Smooth muscle cell (in vitro differentiated cells): ENCODE data around the gene TIE1. TPM values are rescaled to one million over a fixed set of nuclear protein-coding genes. Genes with fewer than 3 reads are reported as not detected.

Experiments used
- DNase-seq: peaks from one replicate; lab custom pipeline; 2025; ENCODE audit not compliant: unreplicated experiment; lab: John Stamatoyannopoulos, UW
- H2AFZ ChIP-seq: fragments of 200-600 bp; sonication (generic); 2 replicates; pipeline ENCODE4 v1.6.0; 2016; ENCODE audit warnings: antibody characterized with exemption, low read depth, mild to moderate bottlenecking
- H3F3A ChIP-seq: fragments of 200-600 bp; sonication (generic); 2 replicates; pipeline ENCODE4 v1.6.0; 2017; ENCODE audit warnings: antibody characterized with exemption, low read depth
- H3K27ac ChIP-seq: fragments of 200-600 bp; sonication (generic); 2 replicates; pipeline ENCODE4 v1.5.1; 2016; ENCODE audit warnings: low read depth, mild to moderate bottlenecking
- H3K27me3 ChIP-seq: fragments of 200-600 bp; sonication (generic); 2 replicates; pipeline ENCODE4 v1.6.1; 2016; ENCODE audit warnings: low read depth, mild to moderate bottlenecking
- H3K36me3 ChIP-seq: fragments of 200-600 bp; sonication (generic); 2 replicates; pipeline ENCODE4 v1.5.1; 2016; ENCODE audit warnings: low read depth
- H3K4me1 ChIP-seq: fragments of 200-600 bp; sonication (generic); 2 replicates; pipeline ENCODE4 v1.5.1; 2016; ENCODE audit warnings: low read depth
- H3K4me2 ChIP-seq: fragments of 200-600 bp; sonication (generic); 2 replicates; pipeline ENCODE4 v1.6.0; 2016; ENCODE audit warnings: mild to moderate bottlenecking
- H3K4me3 ChIP-seq: fragments of 200-600 bp; sonication (generic); 2 replicates; pipeline ENCODE4 v1.5.1; 2016; ENCODE audit warnings: mild to moderate bottlenecking
- H3K79me2 ChIP-seq: fragments of 200-600 bp; sonication (generic); 2 replicates; pipeline ENCODE4 v1.6.0; 2016; ENCODE audit warnings: low read depth, mild to moderate bottlenecking
- H3K9ac ChIP-seq: fragments of 200-600 bp; sonication (generic); 2 replicates; pipeline ENCODE4 v1.6.0; 2016; ENCODE audit warnings: low read depth
- H3K9me3 ChIP-seq: fragments of 200-600 bp; sonication (generic); replicated peaks from 2 replicates; pipeline ENCODE4 v1.5.1; 2016; ENCODE audit warnings: low read depth
- H4K20me1 ChIP-seq: fragments of 200-600 bp; sonication (generic); 2 replicates; pipeline ENCODE4 v1.6.0; 2016; ENCODE audit warnings: low read depth
- WGBS: methylation state at CpG from one replicate; pipeline ENCODE4 v1.1.7; 2016; ENCODE audit warnings: low lambda C conversion rate; 5-methylcytosine and 5-hydroxymethylcytosine counted together
- polyA plus RNA-seq: library from polyadenylated mRNA; unstranded; fragments of >200 nt; fragmentation: Nextera tagmentation; extraction: Ambion mirVana; gene quantifications from 2 replicates; pipeline ENCODE4 v1.2.1, GENCODE V29; 2016
- total RNA-seq: library from RNA; depleted of rRNA; stranded (reverse); fragments of >200 nt; gene quantifications from 2 replicates; pipeline ENCODE4 v1.2.3, GENCODE V29; 2014
- TF ChIP-seq, protein P1 (sequence below): fragments of 200-600 bp; sonication (generic); IDR thresholded peaks from 2 replicates; pipeline ENCODE4 v1.5.1; 2017; ENCODE audit warnings: borderline replicate concordance, mild to moderate bottlenecking, antibody characterized with exemption; ENCODE audit not compliant: insufficient read depth, poor library complexity, severe bottlenecking

TIE1 gene
- total and polyA plus RNA-seq, 2 experiments from 2014 or later: 0.18 to 0.73 TPM

DNA sequence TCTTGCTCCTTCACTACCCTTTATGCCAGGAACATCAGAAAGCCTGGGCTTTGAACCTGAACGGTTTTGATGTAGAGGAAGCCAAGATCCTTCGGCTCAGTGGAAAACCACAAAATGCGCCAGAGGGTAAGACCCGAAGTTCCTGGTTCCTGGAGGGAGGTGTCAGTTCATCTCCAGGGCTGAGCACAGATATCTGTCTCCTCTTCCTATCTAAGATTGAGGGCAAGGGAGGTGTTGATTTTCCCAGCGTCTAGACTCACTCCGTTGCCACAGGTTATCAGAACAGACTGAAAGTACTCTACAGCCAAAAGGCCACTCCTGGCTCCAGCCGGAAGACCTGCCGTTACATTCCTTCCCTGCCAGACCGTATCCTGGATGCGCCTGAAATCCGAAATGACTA, 58.9 kb downstream of the TIE1 start:
- Histone ChIP-seq H3K79me2 (peaks cover 3% of the 10 kb centered on the region), H3K4me2 (peak overlapping the region; percentile 86), H3K27ac (no peak overlapping the region), H2AFZ (no peak overlapping the region), H3K4me1 (peaks cover 4% of the 10 kb centered on the region), H3K9ac (no peak overlapping the region), H3K4me3 (peak overlapping the region; percentile 63), H4K20me1 (peaks cover 2% of the 10 kb centered on the region), H3K36me3 (no peaks in the 10 kb centered on the region), H3K27me3 (no peaks in the 10 kb centered on the region), H3F3A (no peaks in the 10 kb centered on the region), H3K9me3 (no peaks in the 10 kb centered on the region)
- WGBS: 57% methylated on average over 11 of the region's 11 CpGs
- no peak for DNase-seq
- TF ChIP-seq, protein P1, sequence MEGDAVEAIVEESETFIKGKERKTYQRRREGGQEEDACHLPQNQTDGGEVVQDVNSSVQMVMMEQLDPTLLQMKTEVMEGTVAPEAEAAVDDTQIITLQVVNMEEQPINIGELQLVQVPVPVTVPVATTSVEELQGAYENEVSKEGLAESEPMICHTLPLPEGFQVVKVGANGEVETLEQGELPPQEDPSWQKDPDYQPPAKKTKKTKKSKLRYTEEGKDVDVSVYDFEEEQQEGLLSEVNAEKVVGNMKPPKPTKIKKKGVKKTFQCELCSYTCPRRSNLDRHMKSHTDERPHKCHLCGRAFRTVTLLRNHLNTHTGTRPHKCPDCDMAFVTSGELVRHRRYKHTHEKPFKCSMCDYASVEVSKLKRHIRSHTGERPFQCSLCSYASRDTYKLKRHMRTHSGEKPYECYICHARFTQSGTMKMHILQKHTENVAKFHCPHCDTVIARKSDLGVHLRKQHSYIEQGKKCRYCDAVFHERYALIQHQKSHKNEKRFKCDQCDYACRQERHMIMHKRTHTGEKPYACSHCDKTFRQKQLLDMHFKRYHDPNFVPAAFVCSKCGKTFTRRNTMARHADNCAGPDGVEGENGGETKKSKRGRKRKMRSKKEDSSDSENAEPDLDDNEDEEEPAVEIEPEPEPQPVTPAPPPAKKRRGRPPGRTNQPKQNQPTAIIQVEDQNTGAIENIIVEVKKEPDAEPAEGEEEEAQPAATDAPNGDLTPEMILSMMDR: no peak

DNA sequence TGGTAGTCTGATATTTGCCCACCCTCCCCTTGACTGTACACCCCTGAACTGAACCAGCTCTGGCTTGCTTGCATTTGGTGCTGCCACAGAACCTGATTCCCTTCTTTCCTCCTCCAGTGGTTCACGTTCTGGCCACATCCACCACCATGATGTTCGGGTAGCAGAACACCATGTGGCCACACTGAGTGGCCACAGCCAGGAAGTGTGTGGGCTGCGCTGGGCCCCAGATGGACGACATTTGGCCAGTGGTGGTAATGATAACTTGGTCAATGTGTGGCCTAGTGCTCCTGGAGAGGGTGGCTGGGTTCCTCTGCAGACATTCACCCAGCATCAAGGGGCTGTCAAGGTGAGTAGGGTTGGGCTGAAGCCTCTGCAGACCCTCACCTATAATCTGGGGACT, 59.8 kb downstream of the TIE1 start:
- no peaks in the 10 kb centered on the region for H3K36me3 ChIP-seq
- no peaks in the 10 kb centered on the region for H3K9me3 ChIP-seq
- no peak overlapping the region for H3K9ac ChIP-seq
- DNase-seq: no peak
- no peak overlapping the region for H3K4me2 ChIP-seq
- H3K79me2 ChIP-seq: peaks cover 3% of the 10 kb centered on the region
- H3K4me3 ChIP-seq: no peak overlapping the region
- no peak overlapping the region for H2AFZ ChIP-seq
- no peak overlapping the region for H3K27ac ChIP-seq
- H3F3A ChIP-seq: no peaks in the 10 kb centered on the region
- 85% methylated on average over 4 of the region's 4 CpGs for WGBS
- peaks cover 11% of the 10 kb centered on the region for H4K20me1 ChIP-seq
- H3K27me3 ChIP-seq: no peaks in the 10 kb centered on the region
- peaks cover 4% of the 10 kb centered on the region for H3K4me1 ChIP-seq
- TF ChIP-seq, protein P1: no peak

DNA sequence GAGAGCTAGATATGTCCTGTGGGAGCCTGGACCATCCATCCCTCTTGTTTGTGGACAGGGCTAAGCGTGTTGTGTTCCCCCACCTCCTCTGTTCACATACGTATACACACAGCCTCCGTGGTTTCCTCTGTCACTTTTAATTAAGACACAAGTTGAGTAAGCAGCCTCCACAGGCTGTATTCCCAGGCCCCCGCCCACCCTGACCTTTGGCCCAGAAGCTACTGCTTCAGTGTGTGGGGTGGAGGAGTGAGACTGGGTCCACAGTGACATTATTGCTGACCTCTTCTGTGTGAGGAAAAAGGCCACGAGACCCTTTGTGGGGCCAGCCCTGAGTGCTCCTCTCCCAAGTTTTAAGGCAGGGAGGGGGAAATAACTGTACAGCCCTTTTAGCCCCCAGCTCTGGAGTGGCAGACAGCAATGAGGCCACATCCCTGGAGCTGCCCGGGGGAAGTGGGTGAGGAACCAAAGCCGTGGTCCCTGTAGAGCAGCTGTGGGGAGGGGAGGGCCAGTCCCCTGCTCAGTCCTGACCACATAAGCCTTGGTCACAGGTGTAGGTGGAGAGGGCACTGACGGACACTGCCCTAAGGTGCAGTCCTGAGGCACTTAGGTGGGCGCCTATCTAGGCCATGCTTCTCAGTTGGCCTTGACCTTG, 62.6 kb downstream of the TIE1 start:
- 82% methylated on average over 9 of the region's 9 CpGs for WGBS
- H3K9me3 ChIP-seq: no peaks in the 10 kb centered on the region
- H3F3A ChIP-seq: peaks cover 8% of the 10 kb centered on the region
- H3K9ac ChIP-seq: no peak overlapping the region
- no peaks in the 10 kb centered on the region for H3K36me3 ChIP-seq
- H3K4me3 ChIP-seq: no peak overlapping the region
- peaks cover 18% of the 10 kb centered on the region for H3K4me1 ChIP-seq
- TF ChIP-seq, protein P1: no peak
- H3K27ac ChIP-seq: no peak overlapping the region
- DNase-seq: no peak
- H4K20me1 ChIP-seq: peaks cover 25% of the 10 kb centered on the region
- peaks cover 18% of the 10 kb centered on the region for H3K79me2 ChIP-seq
- H3K27me3 ChIP-seq: no peaks in the 10 kb centered on the region
- no peak overlapping the region for H3K4me2 ChIP-seq
- no peak overlapping the region for H2AFZ ChIP-seq
